ENCODE measurements around the gene HIC1.
A peak's percentile ranks its signal among the peaks of the same experiment; 100 is the strongest.

HIC1 gene

DNA sequence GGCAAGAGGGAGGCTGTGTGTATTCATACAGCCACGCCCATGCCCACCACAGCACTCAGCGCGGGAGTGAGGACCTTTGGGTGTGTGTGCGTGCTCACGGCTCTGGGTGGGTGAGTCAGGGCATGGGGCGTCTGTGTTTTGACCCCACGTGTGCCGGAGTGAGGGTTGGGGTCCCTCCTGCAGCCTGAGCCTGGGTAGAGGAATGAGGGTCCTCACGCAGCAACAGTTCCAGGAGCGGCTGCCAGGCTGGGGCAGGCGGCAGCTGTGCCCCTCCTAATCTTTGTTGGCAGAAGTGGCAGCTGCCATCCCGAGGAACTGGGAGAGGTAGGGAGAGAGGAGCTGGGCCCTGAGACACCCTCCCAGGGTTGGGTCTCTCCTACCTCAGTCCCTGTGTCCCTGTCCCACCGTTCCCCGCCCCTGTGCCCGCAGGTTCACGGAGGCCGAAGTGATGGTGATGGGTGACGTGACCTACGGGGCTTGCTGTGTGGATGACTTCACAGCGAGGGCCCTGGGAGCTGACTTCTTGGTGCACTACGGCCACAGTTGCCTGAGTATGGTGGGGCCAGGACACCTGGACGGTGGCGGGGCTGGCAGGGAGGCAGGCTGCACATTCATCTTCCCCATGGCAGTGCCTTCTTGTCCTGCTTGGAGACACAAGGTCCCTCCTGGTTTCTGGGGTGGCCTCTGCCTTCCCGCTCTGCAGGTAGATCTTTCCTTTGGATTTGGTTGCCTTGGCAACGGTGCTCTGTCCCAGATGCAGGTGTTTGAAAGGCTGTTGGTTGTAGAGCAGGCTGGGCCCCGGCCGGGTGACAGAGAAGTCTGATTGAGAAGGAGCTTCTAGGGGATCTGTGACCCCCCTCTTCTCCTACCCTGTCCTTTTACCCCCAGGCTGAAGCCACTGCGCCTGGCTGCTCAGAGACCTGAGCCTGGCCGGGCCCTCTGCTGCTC is 19.1 kb upstream of the HIC1 start:
- Histone ChIP-seq H3K18ac (ENCODE audit: low read depth in 1 of 2, low read length in 2 of 2) (no peak overlapping the region), H4K8ac (ENCODE audit: low read length) (no peak overlapping the region), H2BK120ac (ENCODE audit: low read depth, low read length) (no peak overlapping the region), H2BK12ac (ENCODE audit: low read length in 2 of 2) (no peak overlapping the region), H3K4ac (ENCODE audit: low read depth in 1 of 2, low read length in 2 of 2) (no peak overlapping the region), H3K14ac (ENCODE audit: low read length in 2 of 2) (no peak overlapping the region), H2AFZ (ENCODE audit: low read depth, low read length) (no peak overlapping the region), H3K27me3 (ENCODE audit: control insufficient read depth in 1 of 2, insufficient read depth in 1 of 2, low read length in 2 of 2) (no peaks in the 10 kb centered on the region), H2AK5ac (ENCODE audit: low read length, severe bottlenecking) (no peak overlapping the region), H3K27ac (ENCODE audit: low read length, poor library complexity, severe bottlenecking) (no peak overlapping the region), H3K36me3 (ENCODE audit: control insufficient read depth in 1 of 2, insufficient read depth in 2 of 2, low read depth in 1 of 2, low read length in 2 of 2) (peaks cover 47 to 55% of the 10 kb centered on the region in 2 experiments), H2BK5ac (ENCODE audit: low read depth, low read length, poor library complexity, severe bottlenecking) (no peak overlapping the region), H2BK15ac (ENCODE audit: low read depth, poor library complexity, severe bottlenecking) (no peak overlapping the region), H3K4me2 (ENCODE audit: low read length, poor library complexity, severe bottlenecking) (no peak overlapping the region), H3K23ac (ENCODE audit: low read length in 2 of 2) (no peak overlapping the region), H4K91ac (ENCODE audit: low read length) (no peak overlapping the region), H3K9ac (ENCODE audit: low read length) (no peak overlapping the region), H3K79me1 (replicated peaks; ENCODE audit: low read length, poor library complexity, severe bottlenecking) (peaks cover 28% of the 10 kb centered on the region), H3K9me3 (ENCODE audit: control insufficient read depth, low read length) (no peaks in the 10 kb centered on the region), H3K4me3 (ENCODE audit: insufficient read depth in 1 of 2, low read depth in 1 of 2, low read length in 2 of 2) (no peak overlapping the region), H3K4me1 (ENCODE audit: control insufficient read depth, insufficient read depth, low read depth, low read length) (peaks cover 22% of the 10 kb centered on the region)
- DNase-seq: no peak
- 96% methylated on average over 28 of the region's 29 CpGs for WGBS

GRCh38 chr17:2037155-2037554 is 17.7 kb upstream of the HIC1 start:
- Histone ChIP-seq H3K18ac (ENCODE audit: low read depth in 1 of 2, low read length in 2 of 2) (no peak overlapping the region), H3K4me2 (ENCODE audit: low read length, poor library complexity, severe bottlenecking) (no peak overlapping the region), H3K27me3 (ENCODE audit: control insufficient read depth in 1 of 2, insufficient read depth in 1 of 2, low read length in 2 of 2) (no peaks in the 10 kb centered on the region), H3K23ac (ENCODE audit: low read length in 2 of 2) (no peak overlapping the region), H3K27ac (ENCODE audit: low read length, poor library complexity, severe bottlenecking) (no peak overlapping the region), H3K4me1 (ENCODE audit: control insufficient read depth, insufficient read depth, low read depth, low read length) (peaks cover 22% of the 10 kb centered on the region), H3K9me3 (ENCODE audit: control insufficient read depth, low read length) (no peaks in the 10 kb centered on the region), H2BK12ac (ENCODE audit: low read length in 2 of 2) (no peak overlapping the region), H3K36me3 (ENCODE audit: control insufficient read depth in 1 of 2, insufficient read depth in 2 of 2, low read depth in 1 of 2, low read length in 2 of 2) (peaks cover 51 to 55% of the 10 kb centered on the region in 2 experiments), H4K8ac (ENCODE audit: low read length) (no peak overlapping the region), H3K79me1 (replicated peaks; ENCODE audit: low read length, poor library complexity, severe bottlenecking) (peaks cover 17% of the 10 kb centered on the region), H2BK15ac (ENCODE audit: low read depth, poor library complexity, severe bottlenecking) (no peak overlapping the region), H3K14ac (ENCODE audit: low read length in 2 of 2) (no peak overlapping the region), H3K4me3 (ENCODE audit: insufficient read depth in 1 of 2, low read depth in 1 of 2, low read length in 2 of 2) (no peak overlapping the region), H2AK5ac (ENCODE audit: low read length, severe bottlenecking) (no peak overlapping the region), H2BK5ac (ENCODE audit: low read depth, low read length, poor library complexity, severe bottlenecking) (no peak overlapping the region), H3K9ac (ENCODE audit: low read length) (no peak overlapping the region), H2BK120ac (ENCODE audit: low read depth, low read length) (no peak overlapping the region), H2AFZ (ENCODE audit: low read depth, low read length) (no peak overlapping the region), H3K4ac (ENCODE audit: low read depth in 1 of 2, low read length in 2 of 2) (no peak overlapping the region), H4K91ac (ENCODE audit: low read length) (no peak overlapping the region)
- no peak for DNase-seq
- WGBS: 99% methylated on average over 10 of the region's 10 CpGs

DNA sequence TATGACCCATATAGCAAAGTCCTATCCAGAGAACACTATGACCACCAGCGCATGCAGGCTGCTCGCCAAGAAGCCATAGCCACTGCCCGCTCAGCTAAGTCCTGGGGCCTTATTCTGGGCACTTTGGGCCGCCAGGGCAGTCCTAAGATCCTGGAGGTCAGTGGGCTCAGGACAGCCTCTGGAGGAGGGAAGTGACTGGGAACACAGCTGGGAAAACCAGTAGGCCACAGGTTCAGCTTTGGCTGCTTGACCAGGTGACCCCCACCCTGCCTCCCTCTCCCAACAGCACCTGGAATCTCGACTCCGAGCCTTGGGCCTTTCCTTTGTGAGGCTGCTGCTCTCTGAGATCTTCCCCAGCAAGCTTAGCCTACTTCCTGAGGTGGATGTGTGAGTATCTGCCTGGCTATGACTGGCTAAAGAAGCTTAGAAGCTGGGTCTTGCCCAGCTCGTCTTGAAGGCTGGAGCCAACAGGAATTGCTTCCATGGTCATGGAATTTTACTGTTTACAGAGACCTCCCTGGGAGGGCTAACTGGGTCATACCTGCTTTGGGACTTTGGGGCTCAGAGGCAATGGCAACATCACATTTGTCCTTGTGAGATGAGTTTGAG is 14.6 kb upstream of the HIC1 start:
- WGBS: 92% methylated on average over 7 of the region's 7 CpGs

DNA sequence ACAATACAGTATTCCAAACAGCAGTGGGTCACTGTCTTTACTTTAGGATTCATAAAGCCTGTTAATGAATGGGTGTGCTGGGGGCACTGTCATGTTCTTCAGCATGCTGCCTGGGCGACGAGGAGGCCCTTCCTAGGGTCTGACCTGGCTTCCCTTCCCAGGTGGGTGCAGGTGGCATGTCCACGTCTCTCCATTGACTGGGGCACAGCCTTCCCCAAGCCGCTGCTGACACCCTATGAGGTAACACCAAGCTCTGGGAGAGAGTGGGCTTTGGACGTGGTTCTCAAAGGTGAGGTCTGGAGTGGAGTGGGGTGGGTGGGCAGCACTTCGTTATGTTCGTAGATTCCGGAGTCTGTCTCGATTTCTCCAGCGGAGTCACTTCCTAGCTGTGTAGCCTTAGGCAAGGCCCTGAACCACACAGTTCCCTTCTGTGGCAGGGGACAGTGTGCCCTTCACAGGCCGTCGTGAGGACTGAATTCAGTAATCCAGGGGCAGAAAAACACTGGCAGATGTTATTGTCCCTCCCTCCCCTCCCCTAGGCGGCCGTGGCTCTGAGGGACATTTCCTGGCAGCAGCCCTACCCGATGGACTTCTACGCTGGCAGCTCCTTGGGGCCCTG is 13.9 kb upstream of the HIC1 start:
- H3K14ac ChIP-seq (ENCODE audit: low read length in 2 of 2): no peak overlapping the region
- no peak overlapping the region for H2AFZ ChIP-seq (ENCODE audit: low read depth, low read length)
- H3K4me1 ChIP-seq (ENCODE audit: control insufficient read depth, insufficient read depth, low read depth, low read length): peaks cover 20% of the 10 kb centered on the region
- peak overlapping the region in 1 of 2 experiments; percentile 22 for H3K4ac ChIP-seq (ENCODE audit: low read depth in 1 of 2, low read length in 2 of 2)
- peaks cover 19% of the 10 kb centered on the region for H3K79me1 ChIP-seq (replicated peaks; ENCODE audit: low read length, poor library complexity, severe bottlenecking)
- no peak overlapping the region for H3K27ac ChIP-seq (ENCODE audit: low read length, poor library complexity, severe bottlenecking)
- no peaks in the 10 kb centered on the region for H3K9me3 ChIP-seq (ENCODE audit: control insufficient read depth, low read length)
- no peak overlapping the region for H2BK120ac ChIP-seq (ENCODE audit: low read depth, low read length)
- peak overlapping the region; percentile 91 for H3K9ac ChIP-seq (ENCODE audit: low read length)
- peak overlapping the region; percentile 89 for H3K4me2 ChIP-seq (ENCODE audit: low read length, poor library complexity, severe bottlenecking)
- no peak overlapping the region for H2BK5ac ChIP-seq (ENCODE audit: low read depth, low read length, poor library complexity, severe bottlenecking)
- H4K91ac ChIP-seq (ENCODE audit: low read length): peak overlapping the region; percentile 74
- H2AK5ac ChIP-seq (ENCODE audit: low read length, severe bottlenecking): no peak overlapping the region
- H4K8ac ChIP-seq (ENCODE audit: low read length): peak overlapping the region; percentile 16
- H2BK12ac ChIP-seq (ENCODE audit: low read length in 2 of 2): no peak overlapping the region
- WGBS: 57% methylated on average over 16 of the region's 16 CpGs
- no peak for DNase-seq
- H3K18ac ChIP-seq (ENCODE audit: low read depth in 1 of 2, low read length in 2 of 2): peak overlapping the region; percentile 26 to 98
- peaks cover 57 to 59% of the 10 kb centered on the region in 2 experiments for H3K36me3 ChIP-seq (ENCODE audit: control insufficient read depth in 1 of 2, insufficient read depth in 2 of 2, low read depth in 1 of 2, low read length in 2 of 2)
- H3K27me3 ChIP-seq (ENCODE audit: control insufficient read depth in 1 of 2, insufficient read depth in 1 of 2, low read length in 2 of 2): no peaks in the 10 kb centered on the region
- no peak overlapping the region for H3K23ac ChIP-seq (ENCODE audit: low read length in 2 of 2)
- H3K4me3 ChIP-seq (ENCODE audit: insufficient read depth in 1 of 2, low read depth in 1 of 2, low read length in 2 of 2): peak overlapping the region; percentile 91
- no peak overlapping the region for H2BK15ac ChIP-seq (ENCODE audit: low read depth, poor library complexity, severe bottlenecking)

More for the DNA sequence above, 14.6 kb upstream of the HIC1 start:
- no peak overlapping the region for H3K9ac ChIP-seq (ENCODE audit: low read length)
- no peak overlapping the region for H3K27ac ChIP-seq (ENCODE audit: low read length, poor library complexity, severe bottlenecking)
- no peak overlapping the region for H2AK5ac ChIP-seq (ENCODE audit: low read length, severe bottlenecking)
- H2BK12ac ChIP-seq (ENCODE audit: low read length in 2 of 2): no peak overlapping the region
- no peak overlapping the region for H3K4me3 ChIP-seq (ENCODE audit: insufficient read depth in 1 of 2, low read depth in 1 of 2, low read length in 2 of 2)
- H3K9me3 ChIP-seq (ENCODE audit: control insufficient read depth, low read length): no peaks in the 10 kb centered on the region
- DNase-seq: peak; percentile 11
- no peak overlapping the region for H4K91ac ChIP-seq (ENCODE audit: low read length)
- H2BK15ac ChIP-seq (ENCODE audit: low read depth, poor library complexity, severe bottlenecking): no peak overlapping the region
- no peak overlapping the region for H4K8ac ChIP-seq (ENCODE audit: low read length)
- H3K4me1 ChIP-seq (ENCODE audit: control insufficient read depth, insufficient read depth, low read depth, low read length): peaks cover 20% of the 10 kb centered on the region
- H3K36me3 ChIP-seq (ENCODE audit: control insufficient read depth in 1 of 2, insufficient read depth in 2 of 2, low read depth in 1 of 2, low read length in 2 of 2): peaks cover 61 to 66% of the 10 kb centered on the region in 2 experiments
- H3K18ac ChIP-seq (ENCODE audit: low read depth in 1 of 2, low read length in 2 of 2): no peak overlapping the region
- no peak overlapping the region for H2AFZ ChIP-seq (ENCODE audit: low read depth, low read length)
- H3K79me1 ChIP-seq (replicated peaks; ENCODE audit: low read length, poor library complexity, severe bottlenecking): peaks cover 19% of the 10 kb centered on the region
- H3K27me3 ChIP-seq (ENCODE audit: control insufficient read depth in 1 of 2, insufficient read depth in 1 of 2, low read length in 2 of 2): no peaks in the 10 kb centered on the region
- no peak overlapping the region for H3K14ac ChIP-seq (ENCODE audit: low read length in 2 of 2)
- H2BK120ac ChIP-seq (ENCODE audit: low read depth, low read length): no peak overlapping the region
- H3K4ac ChIP-seq (ENCODE audit: low read depth in 1 of 2, low read length in 2 of 2): no peak overlapping the region
- no peak overlapping the region for H3K23ac ChIP-seq (ENCODE audit: low read length in 2 of 2)
- no peak overlapping the region for H3K4me2 ChIP-seq (ENCODE audit: low read length, poor library complexity, severe bottlenecking)
- no peak overlapping the region for H2BK5ac ChIP-seq (ENCODE audit: low read depth, low read length, poor library complexity, severe bottlenecking)

Data from mesenchymal stem cell (in vitro differentiated cells and primary cell).